ENCODE measurements around the gene C10orf67. TPM values are rescaled to one million over a fixed set of nuclear protein-coding genes. Genes with fewer than 3 reads are reported as not detected.

Gene C10orf67
- total and polyA plus RNA-seq, 2 of the 8 experiments (the other 6 are each of a cell fraction or from before 2014, with no cell fraction given), result 0.05 to 0.11 TPM

DNA sequence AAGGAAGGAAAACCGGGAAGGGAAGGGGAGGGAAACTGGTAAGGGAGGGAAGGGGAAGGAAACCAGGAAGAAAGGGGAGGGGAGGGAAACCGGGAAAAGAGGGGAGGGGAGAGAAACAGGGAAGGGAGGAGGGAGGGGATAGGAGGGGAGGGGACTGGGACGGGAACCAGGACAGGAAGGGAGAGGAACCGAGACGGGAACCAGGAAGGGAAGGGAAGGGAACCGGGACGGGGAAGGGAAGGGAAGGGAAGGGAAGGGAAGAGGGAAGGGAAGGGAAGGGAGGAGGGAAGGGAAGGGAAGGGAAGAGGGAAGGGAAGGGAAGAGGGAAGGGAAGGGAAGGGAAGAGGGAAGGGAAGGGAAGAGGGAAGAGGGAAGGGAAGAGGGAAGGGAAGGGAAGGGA lies 13.6 kb downstream of the C10orf67 start:
- H3K4ac ChIP-seq (replicated peaks; ENCODE audit: insufficient read length, low read depth, low read length), result no peak overlapping the region
- no peak for FAIRE-seq
- no peak overlapping the region for H2BK15ac ChIP-seq (ENCODE audit: low read length)
- H3K9ac ChIP-seq (replicated peaks in 1 of 4; ENCODE audit: extremely low read depth in 1 of 4, low read depth in 3 of 4, low read length in 3 of 4), result no peak overlapping the region
- H3K14ac ChIP-seq (ENCODE audit: insufficient read length), result no peak overlapping the region
- H4K5ac ChIP-seq (ENCODE audit: insufficient read length, low read depth, low read length), result no peak overlapping the region
- no peak overlapping the region for H3K18ac ChIP-seq (ENCODE audit: extremely low read depth, low read length)
- H2AK5ac ChIP-seq (ENCODE audit: low read depth, low read length), result no peak overlapping the region
- no peaks in the 10 kb centered on the region for H4K20me1 ChIP-seq (replicated peaks in 1 of 2; ENCODE audit: control insufficient read depth in 1 of 2, insufficient read depth in 2 of 2, low read length in 2 of 2)
- H3K56ac ChIP-seq (replicated peaks; ENCODE audit: insufficient read length, low read depth, low read length), result no peak overlapping the region
- WGBS, 2 experiments (ENCODE audit: extremely low coverage in 1 of 2, insufficient coverage in 1 of 2, insufficient read length in 1 of 2, insufficient replicate concordance in 2 of 2, low coverage in 1 of 2, low lambda C conversion rate in 2 of 2, missing lambda C conversion rate in 1 of 2), result 59% methylated on average over 6 of the region's 7 CpGs; no CpG with 5 or more reads in 1 of the 2 experiments
- H3K23me2 ChIP-seq (ENCODE audit: low read depth, low read length), result no peaks in the 10 kb centered on the region
- H3K9me3 ChIP-seq (ENCODE audit: insufficient read depth in 2 of 2, low read depth in 1 of 2, low read length in 1 of 2), result no peaks in the 10 kb centered on the region
- no peak overlapping the region for H3K23ac ChIP-seq (ENCODE audit: insufficient read length)
- no peak overlapping the region for H3K27ac ChIP-seq (ENCODE audit: low read depth, low read length)
- H3K36me3 ChIP-seq (ENCODE audit: control insufficient read depth in 2 of 4, insufficient read depth in 4 of 4, low read length in 3 of 4), result no peaks in the 10 kb centered on the region
- H3K27me3 ChIP-seq (replicated peaks in 1 of 4; ENCODE audit: control insufficient read depth in 3 of 4, extremely low read depth in 1 of 4, insufficient read depth in 3 of 4, low read length in 3 of 4), result no peaks in the 10 kb centered on the region
- H4K91ac ChIP-seq (replicated peaks; ENCODE audit: insufficient read length, low read length), result no peak overlapping the region
- ChIA-PET POLR2A (ENCODE audit: partially characterized antibody) (no interaction called here), CTCF (ENCODE audit: partially characterized antibody) (interaction anchor here (0.7 to 1.4 kb wide), 3 partner anchors 10 to 16 kb away, joined by 3 to 4 read pairs (median 4); no protein-coding TSS in a partner anchor)
- no peak overlapping the region for H3K4me2 ChIP-seq (ENCODE audit: insufficient read depth in 1 of 2, low read depth in 2 of 2, low read length in 2 of 2)
- no peak overlapping the region for H2BK12ac ChIP-seq (ENCODE audit: low read depth, low read length)
- H3K4me1 ChIP-seq (replicated peaks in 1 of 4; ENCODE audit: control insufficient read depth in 3 of 4, insufficient read depth in 4 of 4, low read length in 3 of 4), result no peaks in the 10 kb centered on the region
- H2BK20ac ChIP-seq (ENCODE audit: low read length), result no peak overlapping the region
- H3K79me2 ChIP-seq (ENCODE audit: control insufficient read depth in 1 of 2, insufficient read depth in 2 of 2, low read length in 2 of 2), result no peaks in the 10 kb centered on the region
- H2BK120ac ChIP-seq (replicated peaks; ENCODE audit: low read depth, low read length), result no peak overlapping the region
- no peak overlapping the region for H4K8ac ChIP-seq (ENCODE audit: extremely low read depth, insufficient read depth, low read length)
- no peak overlapping the region for H2BK5ac ChIP-seq (ENCODE audit: low read depth, low read length)
- no peak overlapping the region for H2AFZ ChIP-seq (ENCODE audit: low read length)
- no peaks in the 10 kb centered on the region for H3K79me1 ChIP-seq (ENCODE audit: low read depth, low read length)
- no peak overlapping the region for H3K4me3 ChIP-seq (ENCODE audit: extremely low read depth in 1 of 4, insufficient read depth in 2 of 4, low read depth in 3 of 4, low read length in 4 of 4)
- DNase-seq (ENCODE audit: low read depth in 1 of 2, low spot score in 2 of 2), result no peak
- TF ChIP-seq CBX5 (IDR thresholded peaks at IDR 0.05; ENCODE audit: low read depth, low read length) (no peak), EGR1 (IDR thresholded peaks at IDR 0.05; ENCODE audit: borderline replicate concordance, low read depth, low read length) (no peak), JUN (IDR thresholded peaks at IDR 0.05; ENCODE audit: low read depth, low read length) (no peak), GTF2F1 (IDR thresholded peaks at IDR 0.05; ENCODE audit: borderline replicate concordance, low read depth, low read length) (no peak), MAFK (IDR thresholded peaks at IDR 0.05; ENCODE audit: low read depth, low read length) (no peak), KDM1A (IDR thresholded peaks at IDR 0.05; ENCODE audit: borderline replicate concordance, low read length) (no peak), SIN3A (conservative IDR thresholded peaks at IDR 0.05 in 1 of 2, IDR thresholded peaks at IDR 0.05 in 1 of 2; ENCODE audit: low read depth in 1 of 2, low read length in 2 of 2) (no peak), RBBP5 (IDR thresholded peaks at IDR 0.05; ENCODE audit: borderline replicate concordance, low read depth, low read length) (no peak), CHD1 (IDR thresholded peaks at IDR 0.05; ENCODE audit: low read depth, low read length) (no peak), SP1 (IDR thresholded peaks at IDR 0.05; ENCODE audit: low read depth, low read length) (no peak), POLR2AphosphoS5 (IDR thresholded peaks at IDR 0.05; ENCODE audit: low read depth, low read length) (no peak), YY1 (IDR thresholded peaks at IDR 0.05; ENCODE audit: low read depth, low read length) (no peak)
- TF ChIP-seq, protein P1, sequence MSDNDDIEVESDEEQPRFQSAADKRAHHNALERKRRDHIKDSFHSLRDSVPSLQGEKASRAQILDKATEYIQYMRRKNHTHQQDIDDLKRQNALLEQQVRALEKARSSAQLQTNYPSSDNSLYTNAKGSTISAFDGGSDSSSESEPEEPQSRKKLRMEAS (IDR thresholded peaks at IDR 0.05), result no peak
- TF ChIP-seq, protein P2, sequence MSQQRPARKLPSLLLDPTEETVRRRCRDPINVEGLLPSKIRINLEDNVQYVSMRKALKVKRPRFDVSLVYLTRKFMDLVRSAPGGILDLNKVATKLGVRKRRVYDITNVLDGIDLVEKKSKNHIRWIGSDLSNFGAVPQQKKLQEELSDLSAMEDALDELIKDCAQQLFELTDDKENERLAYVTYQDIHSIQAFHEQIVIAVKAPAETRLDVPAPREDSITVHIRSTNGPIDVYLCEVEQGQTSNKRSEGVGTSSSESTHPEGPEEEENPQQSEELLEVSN (IDR thresholded peaks at IDR 0.05), result no peak

All from H1 (cell line).